GM19328 (cell line): ENCODE measurements around the gene BTBD16.

Experiments
- ATAC-seq: cut with Tn5 transposase; IDR thresholded peaks from one replicate; pipeline ENCODE4 v1.9.1; 2021; ENCODE audit warnings: mild to moderate bottlenecking, moderate library complexity; ENCODE audit not compliant: unreplicated experiment

BTBD16 gene

GRCh38 chr10:122308417-122309141 is 37.5 kb downstream of the BTBD16 start:
- ATAC-seq: no peak

GRCh38 chr10:122310311-122311050 is 39.4 kb downstream of the BTBD16 start:
- no peak for ATAC-seq

GRCh38 chr10:122311051-122311410 is 39.9 kb downstream of the BTBD16 start:
- ATAC-seq: no peak

GRCh38 chr10:122311716-122312115 is 40.6 kb downstream of the BTBD16 start:
- ATAC-seq: no peak

GRCh38 chr10:122316224-122316884 is 45.3 kb downstream of the BTBD16 start:
- no peak for ATAC-seq

- no peak for ATAC-seq
These were observed 50.9 kb downstream of the BTBD16 start for GRCh38 chr10:122321960-122322359.

GRCh38 chr10:122323189-122323588 is 52.1 kb downstream of the BTBD16 start:
- no peak for ATAC-seq

- no peak for ATAC-seq
These were observed 53.0 kb downstream of the BTBD16 start for GRCh38 chr10:122323941-122324675.

GRCh38 chr10:122325235-122325634 is 54.1 kb downstream of the BTBD16 start:
- no peak for ATAC-seq

- no peak for ATAC-seq
These were observed 55.3 kb downstream of the BTBD16 start for GRCh38 chr10:122326385-122326784.

GRCh38 chr10:122326806-122327205 is 55.7 kb downstream of the BTBD16 start:
- ATAC-seq: no peak

GRCh38 chr10:122327237-122328206 is 56.4 kb downstream of the BTBD16 start:
- ATAC-seq: no peak

GRCh38 chr10:122328676-122329075 is 57.6 kb downstream of the BTBD16 start:
- ATAC-seq: no peak

- no peak for ATAC-seq
These were observed 58.3 kb downstream of the BTBD16 start for GRCh38 chr10:122329416-122329815.

- no peak for ATAC-seq
These were observed 60.0 kb downstream of the BTBD16 start for GRCh38 chr10:122331100-122331499.

GRCh38 chr10:122331615-122332446 is 60.7 kb downstream of the BTBD16 start:
- ATAC-seq: no peak

- ATAC-seq: no peak
These were observed 61.9 kb downstream of the BTBD16 start for GRCh38 chr10:122333037-122333436.

- no peak for ATAC-seq
These were observed 65.2 kb downstream of the BTBD16 start for GRCh38 chr10:122336332-122336731.

- no peak for ATAC-seq
These were observed 65.9 kb downstream of the BTBD16 start for GRCh38 chr10:122336961-122337360.
